ENCODE results near the gene EN2.

EN2 gene

DNA sequence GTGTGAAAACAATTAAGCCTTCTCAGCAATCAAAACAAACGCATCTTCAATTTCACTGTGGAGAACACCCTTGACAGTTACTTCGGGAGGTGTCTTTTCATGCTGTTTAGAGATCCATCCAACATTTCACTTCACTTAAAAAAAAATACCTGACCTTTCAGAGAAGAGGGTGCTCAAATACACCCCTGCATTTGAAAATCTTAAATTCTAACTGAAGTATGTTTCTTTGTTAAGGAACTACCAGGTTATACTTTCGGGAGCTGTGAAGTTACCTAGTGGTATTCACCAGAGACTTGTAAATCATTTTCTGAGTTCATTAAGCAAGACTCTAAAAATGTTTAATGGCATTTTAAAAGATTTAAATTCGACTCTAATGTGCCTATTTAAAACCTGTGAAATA lies 49.6 kb downstream of the EN2 start:
- DNase-seq (ENCODE audit: low read depth in 4 of 4, low spot score in 1 of 4), result no peak

GRCh38 chr7:155508376-155509358 lies 50.7 kb downstream of the EN2 start:
- DNase-seq (ENCODE audit: low read depth in 4 of 4, low spot score in 1 of 4), result no peak

DNA sequence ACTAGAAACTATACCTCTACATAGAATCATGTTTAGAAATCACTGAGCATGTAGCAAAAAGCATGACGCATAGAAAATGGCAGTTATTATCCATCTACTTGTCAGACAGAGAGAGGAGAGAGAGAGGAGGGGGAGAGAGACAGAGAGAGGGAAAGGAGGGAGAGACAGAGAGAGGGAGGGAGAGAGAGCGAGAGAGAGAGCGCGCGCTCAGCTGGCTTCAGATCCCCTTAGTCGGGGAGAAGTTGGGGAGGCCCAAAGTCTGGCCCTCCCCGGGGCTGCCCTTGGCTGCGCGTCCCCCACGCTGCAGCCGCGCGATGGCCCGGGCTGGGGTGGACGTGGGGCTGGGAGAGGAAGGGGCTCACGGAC lies 51.4 kb downstream of the EN2 start:
- no peak for DNase-seq (ENCODE audit: low read depth in 4 of 4, low spot score in 1 of 4)

- DNase-seq (ENCODE audit: low read depth in 4 of 4, low spot score in 1 of 4), result no peak
Measured at GRCh38 chr7:155509725-155510551, 52.0 kb downstream of the EN2 start.

GRCh38 chr7:155510975-155511701 lies 53.2 kb downstream of the EN2 start:
- DNase-seq (ENCODE audit: low read depth in 4 of 4, low spot score in 1 of 4), result no peak

DNA sequence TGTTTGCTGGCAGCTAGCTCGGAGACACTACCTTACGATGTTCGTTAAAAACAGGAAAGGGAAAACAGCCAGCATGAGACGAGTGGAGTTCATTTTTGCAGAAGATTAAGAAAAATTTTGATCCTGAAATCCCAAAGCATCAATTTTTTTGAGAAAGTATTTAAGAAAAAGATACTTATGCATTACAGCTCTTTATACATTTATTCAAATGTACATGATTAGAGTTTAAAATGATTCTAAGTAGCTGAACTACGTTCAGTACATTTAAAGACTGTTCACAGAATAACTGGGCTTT lies 53.7 kb downstream of the EN2 start:
- no peak for DNase-seq (ENCODE audit: low read depth in 4 of 4, low spot score in 1 of 4)

- no peak for DNase-seq (ENCODE audit: low read depth in 4 of 4, low spot score in 1 of 4)
Measured at GRCh38 chr7:155512246-155512887, 54.4 kb downstream of the EN2 start.

DNA sequence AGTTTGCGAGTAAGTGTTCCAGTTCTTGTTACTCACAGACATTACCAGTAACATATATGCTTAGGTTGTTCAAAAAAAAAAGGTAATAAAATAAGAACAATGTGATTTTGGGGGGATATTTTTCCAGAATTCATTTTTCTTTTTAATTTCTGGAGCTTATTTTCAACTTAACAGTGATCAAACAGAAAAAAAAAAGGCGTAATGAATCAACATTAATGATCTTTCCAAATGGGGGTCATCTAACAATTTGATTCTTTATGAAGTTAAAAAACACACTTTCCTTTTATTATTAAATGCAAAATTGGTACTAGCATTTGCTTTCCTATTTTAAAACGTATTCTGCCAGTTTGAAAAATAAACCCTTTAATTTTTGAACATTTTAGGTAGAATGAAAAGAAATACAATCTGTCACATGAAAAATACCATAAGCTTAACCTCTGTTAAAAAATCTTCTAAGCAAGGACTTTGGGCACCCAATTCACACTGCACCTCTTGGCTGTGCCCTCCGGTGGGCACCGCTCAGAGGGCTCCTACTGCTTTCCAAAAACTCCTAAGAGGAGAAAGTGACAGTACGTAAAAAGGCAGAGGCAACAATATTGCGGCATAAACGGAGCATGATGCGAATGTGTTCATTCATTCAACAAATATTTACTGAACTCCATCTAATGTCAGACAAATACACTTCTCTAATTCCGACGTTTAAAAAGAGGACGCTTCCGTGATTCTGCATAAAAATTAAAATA lies 55.8 kb downstream of the EN2 start:
- no peak for DNase-seq (ENCODE audit: low read depth in 4 of 4, low spot score in 1 of 4)

DNA sequence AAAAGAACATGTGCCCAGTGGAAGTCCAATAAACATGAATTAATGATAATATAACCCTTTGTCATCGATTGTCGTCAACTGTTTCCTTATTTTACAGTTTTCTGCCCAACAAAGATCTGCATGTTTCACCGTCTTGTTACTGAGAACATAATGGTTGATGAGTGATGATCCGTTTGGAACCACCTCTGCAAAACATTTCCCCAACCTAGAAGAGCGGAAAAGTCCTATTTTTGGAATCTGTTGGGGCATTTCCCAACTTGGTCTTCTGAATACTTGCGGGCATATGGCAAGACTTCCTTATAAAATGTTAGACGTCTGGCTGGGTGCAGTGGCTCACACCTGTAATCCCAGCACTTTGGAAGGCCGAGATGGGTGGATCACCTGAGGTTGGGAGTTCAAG lies 56.4 kb downstream of the EN2 start:
- DNase-seq (ENCODE audit: low read depth in 4 of 4, low spot score in 1 of 4), result no peak
